ENCODE measurements around the gene DRG2. TPM values are rescaled to one million over a fixed set of nuclear protein-coding genes. Genes with fewer than 3 reads are reported as not detected.

The DRG2 gene
- total and polyA plus RNA-seq, 2 donors (not counting 3 experiments of a cell fraction or from before 2014, with no cell fraction given): 50.2 to 60.4 TPM

GRCh38 chr17:18119938-18120337, 32.2 kb downstream of the DRG2 start:
- Histone ChIP-seq H3K9me1 (replicated peaks; ENCODE audit: control insufficient read depth, extremely low read depth, insufficient read depth, low read length) (no peaks in the 10 kb centered on the region), H3K4me1 (ENCODE audit: control insufficient read depth, extremely low read depth, insufficient read depth, low read length) (no peaks in the 10 kb centered on the region), H3K9me3 (replicated peaks; ENCODE audit: control insufficient read depth, insufficient read depth, low read length) (no peaks in the 10 kb centered on the region), H4K20me1 (replicated peaks; ENCODE audit: control insufficient read depth, extremely low read depth, insufficient read depth, low read length) (no peaks in the 10 kb centered on the region), H3K4me2 (ENCODE audit: insufficient read depth, low read length) (no peak overlapping the region), H3K27me3 (ENCODE audit: control insufficient read depth in 2 of 2, insufficient read depth in 2 of 2, low read length in 2 of 2) (no peaks in the 10 kb centered on the region), H3K27ac (ENCODE audit: insufficient read depth, low read depth, low read length) (no peak overlapping the region), H3K4me3 (replicated peaks in 1 of 3; ENCODE audit: insufficient read depth in 1 of 3, low read depth in 1 of 3, low read length in 3 of 3) (no peak overlapping the region), H3K9ac (replicated peaks; ENCODE audit: extremely low read depth, insufficient read depth, low read length) (no peak overlapping the region), H3K79me2 (ENCODE audit: control insufficient read depth, insufficient read depth, low read length) (no peaks in the 10 kb centered on the region), H2AFZ (ENCODE audit: low read depth, low read length) (no peak overlapping the region), H3K36me3 (ENCODE audit: control insufficient read depth in 2 of 2, extremely low read depth in 1 of 2, insufficient read depth in 2 of 2, low read length in 2 of 2) (no peaks in the 10 kb centered on the region)
- FAIRE-seq (no peak), DNase-seq (ENCODE audit: low read depth, low spot score) (no peak)
- ChIA-PET CTCF (no interaction called here), POLR2A (no interaction called here)
- dilution Hi-C loops (cut with MboI; ENCODE audit: extremely low pct_ligation_motif_present, low sequenced_read_pairs): no loop called here
- intact Hi-C loops (cut with micrococcal nuclease): no loop called here
- BruUV-seq (replicated peaks): no TSS peak
- TF ChIP-seq POLR2A (IDR thresholded peaks at IDR 0.05; ENCODE audit: low read depth, low read length) (no peak), MYC (IDR thresholded peaks at IDR 0.05; ENCODE audit: low read depth, low read length) (no peak), GATA2 (IDR thresholded peaks at IDR 0.05; ENCODE audit: insufficient read depth, insufficient read length, low read depth, low read length) (no peak), EZH2 (IDR thresholded peaks at IDR 0.05; ENCODE audit: borderline replicate concordance, low read depth, low read length, severe bottlenecking) (no peak), CTCF (IDR thresholded peaks at IDR 0.05; ENCODE audit: extremely low read depth in 1 of 2, insufficient read depth in 1 of 2, low read depth in 1 of 2, low read length in 2 of 2) (no peak), JUN (IDR thresholded peaks at IDR 0.05; ENCODE audit: borderline replicate concordance, insufficient read depth, insufficient read length, low read depth) (no peak), FOS (IDR thresholded peaks at IDR 0.05; ENCODE audit: borderline replicate concordance, insufficient read depth, low read length) (no peak), POLR2AphosphoS5 (IDR thresholded peaks at IDR 0.05; ENCODE audit: insufficient read depth, low read depth, low read length) (no peak)
- TF ChIP-seq, protein P1, sequence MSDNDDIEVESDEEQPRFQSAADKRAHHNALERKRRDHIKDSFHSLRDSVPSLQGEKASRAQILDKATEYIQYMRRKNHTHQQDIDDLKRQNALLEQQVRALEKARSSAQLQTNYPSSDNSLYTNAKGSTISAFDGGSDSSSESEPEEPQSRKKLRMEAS (IDR thresholded peaks at IDR 0.05; ENCODE audit: insufficient read depth, insufficient read length): no peak
